ENCODE results near the gene PELI2. TPM values are rescaled to one million over a fixed set of nuclear protein-coding genes. Genes with fewer than 3 reads are reported as not detected.

Gene PELI2
- total and polyA plus RNA-seq, 2 donors (not counting 1 experiment from before 2014, with no cell fraction given): 15.5 to 29.2 TPM

- Histone ChIP-seq H3K4me1 (ENCODE audit: control insufficient read depth, extremely low read depth, insufficient read depth, low read length) (peaks cover 4% of the 10 kb centered on the region), H3K9ac (ENCODE audit: insufficient read depth, low read length) (no peak overlapping the region), H3K79me2 (ENCODE audit: control insufficient read depth, insufficient read depth, low read length) (no peaks in the 10 kb centered on the region), H3K27me3 (ENCODE audit: control insufficient read depth, insufficient read depth, low read length) (no peaks in the 10 kb centered on the region), H3K9me3 (ENCODE audit: control insufficient read depth, insufficient read depth, low read depth, low read length) (no peaks in the 10 kb centered on the region), H3K4me3 (replicated peaks in 1 of 4; ENCODE audit: control extremely low read depth in 1 of 4, insufficient read depth in 1 of 4, low read depth in 3 of 4, low read length in 4 of 4) (no peak overlapping the region), H2AFZ (ENCODE audit: low read length) (no peak overlapping the region), H4K20me1 (ENCODE audit: control insufficient read depth, extremely low read depth, insufficient read depth, low read length) (no peaks in the 10 kb centered on the region), H3K4me2 (ENCODE audit: extremely low read depth, insufficient read depth, low read length) (no peak overlapping the region), H3K36me3 (ENCODE audit: control insufficient read depth, insufficient read depth, low read length) (no peaks in the 10 kb centered on the region), H3K27ac (ENCODE audit: insufficient read depth, low read length) (no peak overlapping the region)
- DNase-seq (ENCODE audit: low read depth in 2 of 2): peak in 1 of 2 donors; percentile 97
- no peak for TF ChIP-seq CTCF (conservative IDR thresholded peaks at IDR 0.05 in 1 of 2, IDR thresholded peaks at IDR 0.05 in 1 of 2; ENCODE audit: low read depth in 1 of 2, low read length in 2 of 2)
- no peak for TF ChIP-seq EZH2 (IDR thresholded peaks at IDR 0.05; ENCODE audit: low read length, missing control alignments)
These were observed 153.8 kb downstream of the PELI2 start for GRCh38 chr14:56271970-56272369.

- H3K4me2 ChIP-seq (ENCODE audit: extremely low read depth, insufficient read depth, low read length): no peak overlapping the region
- no peaks in the 10 kb centered on the region for H3K9me3 ChIP-seq (ENCODE audit: control insufficient read depth, insufficient read depth, low read depth, low read length)
- H3K79me2 ChIP-seq (ENCODE audit: control insufficient read depth, insufficient read depth, low read length): no peaks in the 10 kb centered on the region
- H3K4me3 ChIP-seq (replicated peaks in 1 of 4; ENCODE audit: control extremely low read depth in 1 of 4, insufficient read depth in 1 of 4, low read depth in 3 of 4, low read length in 4 of 4): no peak overlapping the region
- H4K20me1 ChIP-seq (ENCODE audit: control insufficient read depth, extremely low read depth, insufficient read depth, low read length): no peaks in the 10 kb centered on the region
- peak; percentile 15 to 66 for DNase-seq (ENCODE audit: low read depth in 2 of 2)
- H3K4me1 ChIP-seq (ENCODE audit: control insufficient read depth, extremely low read depth, insufficient read depth, low read length): peaks cover 4% of the 10 kb centered on the region
- H3K27me3 ChIP-seq (ENCODE audit: control insufficient read depth, insufficient read depth, low read length): no peaks in the 10 kb centered on the region
- H2AFZ ChIP-seq (ENCODE audit: low read length): no peak overlapping the region
- H3K9ac ChIP-seq (ENCODE audit: insufficient read depth, low read length): no peak overlapping the region
- H3K27ac ChIP-seq (ENCODE audit: insufficient read depth, low read length): no peak overlapping the region
- H3K36me3 ChIP-seq (ENCODE audit: control insufficient read depth, insufficient read depth, low read length): no peaks in the 10 kb centered on the region
- TF ChIP-seq EZH2 (IDR thresholded peaks at IDR 0.05; ENCODE audit: low read length, missing control alignments) (no peak), CTCF (conservative IDR thresholded peaks at IDR 0.05 in 1 of 2, IDR thresholded peaks at IDR 0.05 in 1 of 2; ENCODE audit: low read depth in 1 of 2, low read length in 2 of 2) (no peak)
These were observed 154.9 kb downstream of the PELI2 start for GRCh38 chr14:56273155-56273554.

GRCh38 chr14:56273951-56274350 is 155.7 kb downstream of the PELI2 start:
- Histone ChIP-seq H3K4me3 (replicated peaks in 1 of 4; ENCODE audit: control extremely low read depth in 1 of 4, insufficient read depth in 1 of 4, low read depth in 3 of 4, low read length in 4 of 4) (no peak overlapping the region), H3K27me3 (ENCODE audit: control insufficient read depth, insufficient read depth, low read length) (no peaks in the 10 kb centered on the region), H3K4me2 (ENCODE audit: extremely low read depth, insufficient read depth, low read length) (no peak overlapping the region), H3K79me2 (ENCODE audit: control insufficient read depth, insufficient read depth, low read length) (no peaks in the 10 kb centered on the region), H3K9me3 (ENCODE audit: control insufficient read depth, insufficient read depth, low read depth, low read length) (no peaks in the 10 kb centered on the region), H3K9ac (ENCODE audit: insufficient read depth, low read length) (no peak overlapping the region), H4K20me1 (ENCODE audit: control insufficient read depth, extremely low read depth, insufficient read depth, low read length) (no peaks in the 10 kb centered on the region), H3K4me1 (ENCODE audit: control insufficient read depth, extremely low read depth, insufficient read depth, low read length) (no peaks in the 10 kb centered on the region), H3K27ac (ENCODE audit: insufficient read depth, low read length) (no peak overlapping the region), H2AFZ (ENCODE audit: low read length) (no peak overlapping the region), H3K36me3 (ENCODE audit: control insufficient read depth, insufficient read depth, low read length) (no peaks in the 10 kb centered on the region)
- DNase-seq (ENCODE audit: low read depth in 2 of 2): no peak
- no peak for TF ChIP-seq CTCF (conservative IDR thresholded peaks at IDR 0.05 in 1 of 2, IDR thresholded peaks at IDR 0.05 in 1 of 2; ENCODE audit: low read depth in 1 of 2, low read length in 2 of 2)
